Kidney (tissue), 14 donors: Measurements from ENCODE around the gene CAPN12. TPM values are rescaled to one million over a fixed set of nuclear protein-coding genes. Genes with fewer than 3 reads are reported as not detected.
A peak's percentile ranks its signal among the peaks of the same experiment; 100 is the strongest.

Experiments used
- DNase-seq, 5 donors: peaks; one replicate each; pipeline ENCODE4 v3.0.0-alpha.2; 2013 to 2020
- FAIRE-seq: peaks from 2 replicates; lab custom pipeline; 2012; peaks lifted over from hg19 to GRCh38; lab: Jason Lieb, UNC
- H3K27ac ChIP-seq, 2 donors: one replicate each; pipeline ENCODE4 v1.7.0; 2013; ENCODE audit warnings: low read depth in 2 of 2, low read length in 2 of 2, inconsistent platforms in 1 of 2
- H3K27me3 ChIP-seq: one replicate; pipeline ENCODE4 v1.7.1; 2013; ENCODE audit warnings: low read length, inconsistent platforms; ENCODE audit not compliant: control insufficient read depth, insufficient read depth
- H3K36me3 ChIP-seq, 3 donors: one replicate each; pipeline versions ENCODE4 v1.7.0 to v1.7.1; 2013; ENCODE audit warnings: low read length in 3 of 3, control low read depth in 1 of 3, inconsistent platforms in 1 of 3; ENCODE audit not compliant: insufficient read depth in 3 of 3, control insufficient read depth in 2 of 3
- H3K4me1 ChIP-seq, 3 donors: one replicate each; pipeline versions ENCODE4 v1.7.0 to v1.7.1; 2013; ENCODE audit warnings: low read length in 3 of 3, inconsistent platforms in 1 of 3, low read depth in 1 of 3; ENCODE audit not compliant: control insufficient read depth in 2 of 3, insufficient read depth in 2 of 3
- H3K4me3 ChIP-seq, 3 donors: one replicate each; pipeline versions ENCODE4 v1.7.0 to v1.8.1; 2013; ENCODE audit warnings: low read length in 3 of 3, control low read depth in 1 of 3, inconsistent platforms in 1 of 3
- H3K9ac ChIP-seq, 3 donors: one replicate each; pipeline versions ENCODE4 v1.7.0 to v1.7.1; 2013; ENCODE audit warnings: low read length in 3 of 3, control low read depth in 1 of 3, inconsistent platforms in 1 of 3
- H3K9me3 ChIP-seq, 3 donors: one replicate each; pipeline versions ENCODE4 v1.7.0 to v1.7.1; 2013; ENCODE audit warnings: low read length in 3 of 3, control low read depth in 1 of 3, inconsistent platforms in 1 of 3; ENCODE audit not compliant: control insufficient read depth in 2 of 3, insufficient read depth in 1 of 3
- CTCF ChIP-seq: IDR thresholded peaks from 3 replicates; pipeline ENCODE4 v1.5.1; 2012; ENCODE audit warnings: mild to moderate bottlenecking, moderate library complexity, borderline replicate concordance; ENCODE audit not compliant: insufficient read depth; ENCODE audit errors: extremely low read depth
- intact Hi-C: fragments of 100-400 bp; cut with DNase I; formaldehyde crosslinking; loops from one replicate; pipeline ENCODE4 v1.11.1; 2022
- polyA plus RNA-seq: library from polyadenylated mRNA; stranded (reverse); fragments of 350-450 nt; fragmentation: Illumina TruSeq; extraction: RNeasy Lipid Tissue Mini Kit (QIAGEN cat#74804); gene quantifications from one replicate; pipeline ENCODE4 v1.2.3, GENCODE V29; 2014; ENCODE audit warnings: low read depth, low replicate concordance; ENCODE audit not compliant: insufficient read depth
- total RNA-seq: library from RNA; stranded (reverse); fragmentation: NEBNext Ultra II Directional; extraction: Animal tissue kit (Norgen Biotek cat#: 25700); gene quantifications from one replicate; pipeline ENCODE4 v1.2.1, GENCODE V29; 2021
- donor health status: control.
- donor health status: control.
- donor health status: control.
- donor health status: control.
- donor health status: control.
- donor health status: DM: yes; HTN: yes; CAD: no.
- donor health status: Normal renal cell carcinoma (clear cell type).

The CAPN12 gene
- total and polyA plus RNA-seq, 2 donors from 2014 or later = 27.1 to 31.1 TPM

- Histone ChIP-seq H3K36me3 (no peaks in the 10 kb centered on the region), H3K9ac (no peak overlapping the region), H3K27me3 (no peaks in the 10 kb centered on the region), H3K4me1 (peaks cover 0 to 2% (median 0%) of the 10 kb centered on the region in 3 donors), H3K9me3 (no peaks in the 10 kb centered on the region), H3K27ac (no peak overlapping the region), H3K4me3 (no peak overlapping the region)
- FAIRE-seq (no peak), DNase-seq (peak in 2 of 5 donors; percentile 9 to 81)
- TF ChIP-seq CTCF = no peak
- intact Hi-C loops = no loop called here
Measured at GRCh38 chr19:38737281-38737865, 6.9 kb downstream of the CAPN12 start.

GRCh38 chr19:38736413-38737280 is 7.6 kb downstream of the CAPN12 start:
- Histone ChIP-seq H3K27me3 (no peaks in the 10 kb centered on the region), H3K36me3 (no peaks in the 10 kb centered on the region), H3K9me3 (no peaks in the 10 kb centered on the region), H3K4me1 (peaks cover 0 to 4% (median 3%) of the 10 kb centered on the region in 3 donors), H3K9ac (peak overlapping the region in 1 of 3 donors; percentile 19), H3K4me3 (peak overlapping the region in 1 of 3 donors; percentile 47), H3K27ac (peak overlapping the region; percentile 53 to 83)
- intact Hi-C loops = no loop called here
- no peak for FAIRE-seq
- DNase-seq = peak; percentile 72 to 95 (median 82)
- TF ChIP-seq CTCF = no peak

- Histone ChIP-seq H3K9me3 (no peaks in the 10 kb centered on the region), H3K4me3 (peak overlapping the region in 2 of 3 donors; percentile 14 to 47), H3K9ac (no peak overlapping the region), H3K27me3 (no peaks in the 10 kb centered on the region), H3K36me3 (peaks cover 0 to 3% (median 0%) of the 10 kb centered on the region in 3 donors), H3K27ac (peak overlapping the region; percentile 32 to 83), H3K4me1 (peaks cover 0 to 9% (median 5%) of the 10 kb centered on the region in 3 donors)
- FAIRE-seq (no peak), DNase-seq (peak in 4 of 5 donors; percentile 59 to 92 (median 76))
- intact Hi-C loops = no loop called here
- no peak for TF ChIP-seq CTCF
Measured at GRCh38 chr19:38736036-38736412, 8.2 kb downstream of the CAPN12 start.
